ENCODE data around the gene JAM3.

The JAM3 gene

DNA sequence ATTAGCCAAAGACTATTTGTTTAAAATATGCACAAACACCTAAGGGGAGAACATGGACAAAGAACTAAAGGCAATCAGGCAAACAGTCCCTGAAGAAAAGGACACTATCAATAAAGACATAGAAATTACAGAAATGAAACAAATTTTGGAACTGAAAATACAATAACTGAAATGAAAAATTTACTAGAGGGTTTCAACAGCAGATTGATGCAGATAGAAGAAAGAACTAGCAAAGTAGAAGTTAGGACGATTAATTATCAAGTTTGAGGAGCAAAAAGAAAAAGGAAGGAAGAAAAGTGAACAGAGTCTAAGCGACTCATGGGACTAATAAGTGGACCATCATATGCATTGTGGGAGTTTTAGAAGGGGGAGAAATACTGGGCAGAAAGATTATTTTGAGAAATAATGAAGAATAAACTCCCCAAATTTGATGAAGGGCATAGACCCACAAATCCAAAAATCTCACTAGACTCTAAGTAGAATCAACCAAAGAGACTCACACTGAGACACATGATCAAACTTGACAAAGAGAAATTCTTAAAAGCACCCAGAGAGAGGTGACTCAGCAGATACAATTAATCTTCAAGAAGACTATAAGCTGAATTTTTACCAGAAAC, 62.9 kb downstream of the JAM3 start:
- no peak overlapping the region for H3K27ac ChIP-seq
- TF ChIP-seq, protein P1, sequence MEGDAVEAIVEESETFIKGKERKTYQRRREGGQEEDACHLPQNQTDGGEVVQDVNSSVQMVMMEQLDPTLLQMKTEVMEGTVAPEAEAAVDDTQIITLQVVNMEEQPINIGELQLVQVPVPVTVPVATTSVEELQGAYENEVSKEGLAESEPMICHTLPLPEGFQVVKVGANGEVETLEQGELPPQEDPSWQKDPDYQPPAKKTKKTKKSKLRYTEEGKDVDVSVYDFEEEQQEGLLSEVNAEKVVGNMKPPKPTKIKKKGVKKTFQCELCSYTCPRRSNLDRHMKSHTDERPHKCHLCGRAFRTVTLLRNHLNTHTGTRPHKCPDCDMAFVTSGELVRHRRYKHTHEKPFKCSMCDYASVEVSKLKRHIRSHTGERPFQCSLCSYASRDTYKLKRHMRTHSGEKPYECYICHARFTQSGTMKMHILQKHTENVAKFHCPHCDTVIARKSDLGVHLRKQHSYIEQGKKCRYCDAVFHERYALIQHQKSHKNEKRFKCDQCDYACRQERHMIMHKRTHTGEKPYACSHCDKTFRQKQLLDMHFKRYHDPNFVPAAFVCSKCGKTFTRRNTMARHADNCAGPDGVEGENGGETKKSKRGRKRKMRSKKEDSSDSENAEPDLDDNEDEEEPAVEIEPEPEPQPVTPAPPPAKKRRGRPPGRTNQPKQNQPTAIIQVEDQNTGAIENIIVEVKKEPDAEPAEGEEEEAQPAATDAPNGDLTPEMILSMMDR (IDR thresholded peaks at IDR 0.05), result no peak
- TF ChIP-seq ZFX (IDR thresholded peaks at IDR 0.05; ENCODE audit: borderline replicate concordance), result no peak

DNA sequence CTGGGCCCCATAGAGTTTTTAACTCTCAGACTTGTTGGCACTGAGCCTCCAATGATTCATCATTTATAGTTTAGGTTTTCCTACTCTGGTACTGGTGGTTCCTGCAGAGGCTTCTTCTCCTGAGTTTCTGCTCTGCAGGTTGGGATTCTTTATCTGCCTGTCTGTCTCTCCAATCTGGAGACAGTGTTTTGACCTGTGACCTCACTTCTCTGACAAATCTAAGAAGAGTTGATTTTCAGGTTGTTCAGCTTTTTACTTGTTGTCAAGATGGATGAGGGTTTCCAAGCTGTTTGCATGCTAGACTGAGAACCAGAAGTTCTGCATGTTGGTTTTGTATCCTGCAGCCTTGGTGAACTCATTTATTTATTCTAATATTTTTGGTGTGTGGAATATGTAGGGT, 63.9 kb downstream of the JAM3 start:
- H3K27ac ChIP-seq, result no peak overlapping the region
- no peak for TF ChIP-seq ZFX (IDR thresholded peaks at IDR 0.05; ENCODE audit: borderline replicate concordance)

DNA sequence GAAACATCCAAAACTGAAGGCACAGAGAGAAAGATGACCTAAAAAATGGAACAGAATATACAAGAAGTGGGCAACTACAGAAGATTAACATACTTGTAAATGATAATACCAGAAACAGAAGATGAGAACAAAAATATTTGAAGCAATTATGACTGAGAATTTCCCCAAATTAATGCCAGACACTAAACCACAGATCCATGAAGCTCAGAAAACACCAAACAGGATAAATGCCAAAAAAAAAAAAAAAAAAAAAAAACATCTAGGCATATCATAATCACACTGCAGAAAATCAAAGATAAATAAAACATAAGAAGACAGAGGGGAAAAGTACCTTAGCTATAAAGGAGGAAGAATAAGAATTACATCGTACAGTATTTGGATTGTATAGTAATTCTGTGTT, 65.3 kb downstream of the JAM3 start:
- TF ChIP-seq, protein P1 (IDR thresholded peaks at IDR 0.05), result no peak
- no peak for TF ChIP-seq ZFX (IDR thresholded peaks at IDR 0.05; ENCODE audit: borderline replicate concordance)
- no peak overlapping the region for H3K27ac ChIP-seq

DNA sequence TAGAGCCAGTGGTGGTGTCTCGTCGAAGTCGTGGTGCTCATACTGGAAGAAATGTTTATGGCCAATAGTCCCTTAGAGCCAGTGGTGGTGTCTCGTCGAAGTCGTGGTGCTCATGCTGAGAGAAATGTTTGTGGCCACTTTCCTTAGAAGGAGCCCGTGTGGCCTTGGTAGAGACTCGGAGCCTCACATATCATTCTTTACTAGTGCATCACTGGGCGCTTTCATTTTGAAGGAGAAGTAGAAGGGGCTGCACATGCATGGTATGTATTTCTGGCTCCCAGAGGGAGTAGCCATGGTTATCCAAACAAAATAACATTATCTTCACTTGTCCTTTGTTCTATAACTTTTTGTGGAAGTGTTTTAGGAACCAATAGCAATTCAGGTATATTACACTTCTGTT, 69.5 kb downstream of the JAM3 start:
- H3K27ac ChIP-seq, result no peak overlapping the region
- no peak for TF ChIP-seq ZFX (IDR thresholded peaks at IDR 0.05; ENCODE audit: borderline replicate concordance)
- TF ChIP-seq, protein P1 (IDR thresholded peaks at IDR 0.05), result no peak

DNA sequence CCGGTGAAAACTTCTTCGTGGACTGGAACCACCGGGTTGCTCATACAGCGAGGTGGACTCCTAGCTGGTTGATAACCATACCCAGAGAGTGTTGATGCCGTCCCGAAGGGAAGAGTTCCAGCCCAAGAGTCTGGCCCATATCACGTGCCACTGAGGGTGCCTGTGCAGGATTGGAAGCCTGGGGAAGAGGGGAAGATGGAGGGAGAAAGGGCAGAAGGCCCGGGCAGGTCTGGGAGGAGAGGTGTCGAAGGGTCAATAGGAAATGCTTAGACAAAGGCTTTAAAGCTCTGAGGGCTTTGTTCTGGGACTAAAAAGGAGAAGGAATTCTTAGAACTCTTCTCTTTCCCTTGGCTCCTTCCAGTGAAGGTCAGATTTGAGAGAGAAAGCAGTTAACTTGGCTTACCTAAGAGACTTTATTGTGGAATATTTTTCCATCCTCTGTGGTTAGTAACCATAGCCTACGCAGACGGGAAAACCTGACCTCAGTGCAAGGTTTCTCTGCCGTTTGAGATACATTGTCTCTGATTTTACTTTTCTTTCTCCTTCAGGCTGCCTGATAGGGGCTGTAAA, 70.5 kb downstream of the JAM3 start:
- no peak for TF ChIP-seq ZFX (IDR thresholded peaks at IDR 0.05; ENCODE audit: borderline replicate concordance)
- TF ChIP-seq, protein P1 (IDR thresholded peaks at IDR 0.05), result no peak
- H3K27ac ChIP-seq, result no peak overlapping the region

DNA sequence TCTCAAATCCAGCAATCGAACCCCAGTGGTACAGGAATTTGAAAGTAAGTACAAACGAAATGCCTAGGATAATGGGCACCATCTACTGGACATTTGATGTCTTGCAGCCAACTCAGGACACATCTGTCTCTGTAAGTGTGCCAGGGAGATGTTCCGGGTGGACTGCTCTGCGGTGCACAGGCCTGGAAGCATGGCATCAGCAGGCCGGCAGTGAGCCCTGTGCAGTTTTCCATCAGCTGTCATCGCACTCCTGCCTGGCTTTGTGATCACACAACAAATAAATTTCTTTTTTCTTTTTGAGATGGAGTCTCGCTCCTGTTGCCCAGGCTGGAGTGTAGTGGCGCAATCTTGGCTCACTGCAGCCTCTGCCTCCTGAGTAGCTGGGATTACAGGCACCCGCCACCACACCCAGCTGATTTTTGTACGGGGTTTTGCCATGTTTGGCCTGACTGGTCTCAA, 71.0 kb downstream of the JAM3 start:
- H3K27ac ChIP-seq, result no peak overlapping the region
- TF ChIP-seq ZFX (IDR thresholded peaks at IDR 0.05; ENCODE audit: borderline replicate concordance), result no peak
- TF ChIP-seq, protein P1 (IDR thresholded peaks at IDR 0.05), result peak; percentile 82

DNA sequence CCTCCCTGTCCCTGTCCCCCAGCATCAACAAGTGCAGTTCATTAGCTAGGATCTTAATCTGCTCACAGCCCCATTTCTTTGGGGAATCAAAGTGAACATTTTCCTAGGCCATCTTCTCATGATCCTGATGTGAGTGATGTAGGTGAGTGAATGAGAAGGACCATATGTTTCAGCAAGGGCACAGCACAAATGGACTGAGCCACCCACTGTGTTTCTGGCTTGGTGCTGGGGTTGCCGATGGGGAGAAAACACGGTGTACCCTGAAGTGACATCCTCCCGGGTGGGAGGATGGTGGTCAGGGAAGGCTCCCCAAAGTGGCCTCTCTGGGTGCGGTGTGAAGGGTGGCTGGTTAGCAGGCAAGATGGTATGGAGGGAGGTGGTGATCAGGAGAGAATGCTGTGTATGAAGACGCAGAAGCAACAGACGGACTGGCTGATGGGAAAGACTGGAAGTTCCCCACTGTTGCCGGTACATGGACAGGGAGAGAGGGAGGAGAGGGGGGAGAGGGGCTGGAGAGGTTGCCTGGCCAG, 72.2 kb downstream of the JAM3 start:
- H3K27ac ChIP-seq, result no peak overlapping the region
- TF ChIP-seq, protein P1 (IDR thresholded peaks at IDR 0.05), result no peak
- no peak for TF ChIP-seq ZFX (IDR thresholded peaks at IDR 0.05; ENCODE audit: borderline replicate concordance)

All from 22Rv1 (cell line).